ENCODE measurements around the gene BHLHA9.

GRCh38 chr17:1244606-1245012, 25.6 kb upstream of the BHLHA9 start:
- no peak for TF ChIP-seq EZH2phosphoT487 (IDR thresholded peaks at IDR 0.05; ENCODE audit: low read depth)
- TF ChIP-seq CTCF (IDR thresholded peaks at IDR 0.05; ENCODE audit: low read depth, low read length): no peak
